Fibroblast of the aortic adventitia (primary cell): ENCODE measurements around the gene C9orf85. TPM values are rescaled to one million over a fixed set of nuclear protein-coding genes. Genes with fewer than 3 reads are reported as not detected.
"Not testable (repeated sequence)": the region's sequence is repeated elsewhere in the genome, so short reads cannot be mapped to it uniquely, and the experiment has no call there.

Experiments
- DNase-seq: peaks from one replicate; pipeline ENCODE4 v3.0.0-alpha.2; 2010; ENCODE audit warnings: low read depth
- H3K4me3 ChIP-seq: 2 replicates; pipeline ENCODE4 v1.5.1; 2011; ENCODE audit warnings: low read depth, mild to moderate bottlenecking, control low read depth, low read length, moderate library complexity
- CTCF ChIP-seq: IDR thresholded peaks from 2 replicates; pipeline ENCODE4 v1.5.1; 2011; ENCODE audit warnings: mild to moderate bottlenecking, low read length, control low read depth, inconsistent platforms; ENCODE audit not compliant: insufficient read depth
- total RNA-seq: library from RNA; depleted of rRNA; stranded (reverse); fragments of >200 nt; gene quantifications from 2 replicates; pipeline ENCODE4 v1.2.3, GENCODE V29; 2012; ENCODE audit warnings: low replicate concordance

The C9orf85 gene
- total RNA-seq, 1 donor: 14.6 TPM

- no peak overlapping the region for H3K4me3 ChIP-seq
- DNase-seq: no peak
- no peak for TF ChIP-seq CTCF
Measured at GRCh38 chr9:71937898-71938297, 26.5 kb downstream of the C9orf85 start.

DNA sequence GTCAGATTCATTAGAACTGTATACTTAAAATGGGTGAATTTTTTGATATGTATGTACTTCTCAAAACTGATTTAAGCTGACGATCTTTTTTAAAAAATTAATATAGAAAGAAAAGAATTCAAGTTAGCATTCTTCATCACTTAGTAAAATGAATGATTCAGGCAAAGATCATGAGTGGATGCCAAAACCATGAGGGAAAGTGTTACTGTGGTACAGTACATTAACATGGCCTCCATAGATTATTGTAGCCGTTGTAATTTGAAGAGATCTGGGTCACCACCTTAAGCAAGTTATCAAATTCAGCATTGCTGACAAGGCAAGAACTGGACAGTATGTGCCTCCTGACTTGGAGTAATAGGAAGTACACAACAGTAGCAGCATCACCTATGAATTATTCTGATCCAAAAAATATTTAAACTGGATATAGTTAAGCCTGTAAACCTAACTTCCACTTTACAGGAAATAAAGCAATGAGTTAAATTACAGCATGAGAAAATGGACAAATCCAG is 29.7 kb downstream of the C9orf85 start:
- peak; percentile 15 for DNase-seq
- no peak overlapping the region for H3K4me3 ChIP-seq
- TF ChIP-seq CTCF: no peak

DNA sequence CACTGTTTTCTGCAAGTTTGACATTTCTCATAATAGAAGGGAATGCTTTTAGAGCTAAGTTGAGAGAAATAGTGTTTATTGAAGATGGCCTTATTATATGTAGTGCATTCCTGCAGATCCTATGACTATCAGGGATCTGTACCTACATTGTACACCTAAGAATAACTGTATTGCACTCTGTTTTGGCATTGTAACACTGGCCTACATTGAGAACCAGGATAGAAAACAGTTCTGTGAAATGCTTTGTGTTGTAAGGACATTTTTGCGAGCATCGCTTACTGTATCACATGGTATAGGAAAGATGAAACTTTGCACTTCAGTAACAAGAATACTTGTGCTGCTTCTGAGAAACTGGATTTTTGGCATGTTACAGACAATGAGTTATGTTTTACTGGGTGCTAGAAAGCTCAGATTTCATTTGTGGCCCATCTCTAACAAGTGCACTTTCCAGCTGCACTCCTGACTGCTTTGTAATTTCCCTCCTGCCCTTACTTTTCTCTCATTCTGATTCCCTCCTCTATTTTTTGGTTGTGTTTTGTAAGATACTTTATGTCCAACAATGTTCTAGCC is 30.6 kb downstream of the C9orf85 start:
- DNase-seq: no peak
- H3K4me3 ChIP-seq: no peak overlapping the region
- TF ChIP-seq CTCF: no peak

GRCh38 chr9:71944754-71945375 is 33.4 kb downstream of the C9orf85 start:
- no peak for TF ChIP-seq CTCF
- DNase-seq: no peak
- H3K4me3 ChIP-seq: no peak overlapping the region

DNA sequence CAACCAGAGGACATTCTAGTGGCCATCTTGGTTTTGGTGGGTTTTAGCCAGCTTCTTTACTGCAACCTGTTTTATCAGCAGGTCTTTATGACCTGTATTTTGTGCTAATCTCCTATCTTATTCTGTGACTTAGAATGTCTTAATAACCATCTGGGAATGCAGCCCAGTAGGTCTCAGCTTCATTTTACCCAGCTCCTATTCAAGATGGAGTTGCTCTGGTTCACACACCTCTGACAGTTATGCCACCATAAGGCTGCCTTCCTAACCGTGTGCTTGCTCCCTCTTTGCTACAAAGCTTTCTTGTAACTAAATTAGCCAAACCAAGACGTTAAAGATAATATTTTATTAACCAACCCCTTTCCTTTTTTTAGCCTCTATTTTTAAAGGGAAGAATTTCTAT is 43.2 kb downstream of the C9orf85 start:
- DNase-seq, H3K4me3 ChIP-seq: not testable (repeated sequence)

GRCh38 chr9:71955300-71955915 is 44.0 kb downstream of the C9orf85 start:
- no peak for DNase-seq
- no peak overlapping the region for H3K4me3 ChIP-seq
- TF ChIP-seq CTCF: no peak

DNA sequence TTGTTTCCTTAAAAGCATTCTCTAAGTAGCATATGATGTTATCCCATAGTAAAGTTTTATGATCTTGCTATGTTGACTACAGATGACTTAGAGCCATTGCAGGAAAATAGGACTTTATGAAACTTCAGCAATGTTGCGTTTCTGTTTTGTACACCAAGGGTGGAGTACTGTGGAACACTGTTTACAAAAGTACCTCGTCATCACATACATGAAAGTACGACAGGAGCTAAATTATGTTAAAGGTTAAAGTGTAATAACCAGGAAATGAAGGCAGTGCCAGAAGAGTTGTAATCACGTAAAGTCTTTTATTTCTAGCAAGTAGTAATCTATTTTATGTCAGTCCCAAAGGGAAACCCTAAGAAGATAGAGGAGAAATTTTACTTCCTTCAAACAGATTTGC is 50.9 kb downstream of the C9orf85 start:
- TF ChIP-seq CTCF: no peak
- H3K4me3 ChIP-seq: no peak overlapping the region
- DNase-seq: no peak

DNA sequence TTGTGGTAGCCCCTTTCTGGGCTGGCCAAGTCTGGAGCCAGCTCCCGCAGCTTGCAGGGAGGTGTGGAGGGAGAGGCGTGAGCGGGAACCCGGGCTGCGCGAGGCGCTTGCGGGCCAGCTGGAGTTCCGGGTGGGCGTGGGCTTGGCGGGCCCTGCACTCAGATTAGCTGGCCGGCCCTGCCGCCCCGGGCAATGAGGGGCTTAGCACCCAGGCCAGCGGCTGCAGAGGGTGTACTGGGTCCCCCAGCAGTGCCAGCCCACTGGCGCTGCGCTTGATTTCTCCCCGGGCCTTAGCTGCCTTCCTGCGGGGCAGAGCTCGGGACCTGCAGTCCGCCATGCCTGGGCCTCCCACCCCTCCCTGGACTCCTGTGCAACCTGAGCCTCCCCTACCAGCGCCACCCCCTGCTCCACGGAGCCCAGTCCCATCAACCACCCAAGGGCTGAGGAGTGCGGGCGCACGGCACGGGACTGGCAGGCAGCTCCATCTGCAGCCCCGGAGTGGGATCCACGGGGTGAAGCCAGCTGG is 52.1 kb downstream of the C9orf85 start:
- not testable (repeated sequence) for H3K4me3 ChIP-seq, DNase-seq
